Putamen (tissue), 1 donor: Measurements from ENCODE around the gene PPRC1.

ENCODE experiments used
- DNase-seq: peaks from one replicate; pipeline ENCODE4 v3.0.0-alpha.2; 2016; ENCODE audit warnings: low spot score

PPRC1 gene

GRCh38 chr10:102195296-102195870, 62.5 kb downstream of the PPRC1 start:
- DNase-seq = no peak

GRCh38 chr10:102196893-102197292, 64.1 kb downstream of the PPRC1 start:
- no peak for DNase-seq

- no peak for DNase-seq
Observed at GRCh38 chr10:102198027-102198426, 65.2 kb downstream of the PPRC1 start.
